Mucosa of descending colon (tissue), 3 donors: ENCODE measurements around the gene ARNT2. TPM values are rescaled to one million over a fixed set of nuclear protein-coding genes. Genes with fewer than 3 reads are reported as not detected.
A peak's percentile ranks its signal among the peaks of the same experiment; 100 is the strongest.

Source experiments
- ATAC-seq: fragments of 200-7000 bp; cut with Tn5 transposase; one replicate; pipeline ENCODE4 v1.9.1; 2020; ENCODE audit warnings: mild to moderate bottlenecking, moderate library complexity
- DNase-seq, 3 donors: peaks; one replicate each; pipeline ENCODE4 v3.0.0-alpha.2; 2020
- H3K36me3 ChIP-seq: fragments of 200-600 bp; one replicate; pipeline ENCODE4 v1.8.0; 2021; ENCODE audit warnings: low read depth, mild to moderate bottlenecking
- H3K4me1 ChIP-seq: fragments of 200-600 bp; one replicate; pipeline ENCODE4 v1.8.0; 2021; ENCODE audit warnings: low read depth, mild to moderate bottlenecking
- H3K4me3 ChIP-seq: fragments of 200-600 bp; one replicate; pipeline ENCODE4 v1.8.0; 2021; ENCODE audit warnings: mild to moderate bottlenecking
- H3K9me3 ChIP-seq: fragments of 200-600 bp; one replicate; pipeline ENCODE4 v1.8.0; 2021; ENCODE audit warnings: mild to moderate bottlenecking
- CTCF ChIP-seq: fragments of 200-600 bp; IDR thresholded peaks from one replicate; pipeline ENCODE4 v1.8.0; 2022; ENCODE audit warnings: antibody characterized with exemption, mild to moderate bottlenecking
- intact Hi-C, 2 donors: fragments of 100-400 bp; cut with DNase I in 1 of 2; cut with micrococcal nuclease in 1 of 2; formaldehyde crosslinking; loops; one replicate each; pipeline versions ENCODE4 v1.11.0 to v1.11.1; 2022; cut with DNase I, micrococcal nuclease
- total RNA-seq, 3 donors: library from RNA; stranded (reverse); fragmentation: NEBNext Ultra II Directional in 2 of 3; extraction: Animal tissue kit (Norgen Biotek cat#: 25700) in 2 of 3; gene quantifications; one replicate each; pipeline versions ENCODE4 v1.2.1 to v1.2.4, GENCODE V29; 2021 to 2023
- donor health status: DM: no; HTN: no; CAD: no; lungs with moderate emphysema.
- donor health status: DM: no; HTN: no; CAD: no.
- donor health status: DM: no; HTN: yes; CAD: no.

Gene ARNT2
- total RNA-seq, 3 donors from 2014 or later, result 2.8 to 11.1 (median 3.2) TPM

- Histone ChIP-seq H3K9me3 (no peaks in the 10 kb centered on the region), H3K4me1 (no peaks in the 10 kb centered on the region), H3K36me3 (no peaks in the 10 kb centered on the region), H3K4me3 (no peak overlapping the region)
- DNase-seq (no peak), ATAC-seq (no peak)
- TF ChIP-seq CTCF, result no peak
- intact Hi-C loops, result no loop called here
Measured at GRCh38 chr15:80530737-80531365, 126.7 kb downstream of the ARNT2 start.

- Histone ChIP-seq H3K4me3 (no peak overlapping the region), H3K4me1 (no peaks in the 10 kb centered on the region), H3K36me3 (no peaks in the 10 kb centered on the region), H3K9me3 (no peaks in the 10 kb centered on the region)
- intact Hi-C loops, result no loop called here
- ATAC-seq (no peak), DNase-seq (no peak)
- no peak for TF ChIP-seq CTCF
Measured at GRCh38 chr15:80531388-80531787, 127.2 kb downstream of the ARNT2 start.

- TF ChIP-seq CTCF, result no peak
- ATAC-seq (no peak), DNase-seq (no peak)
- H3K36me3 ChIP-seq, result no peaks in the 10 kb centered on the region
- no peaks in the 10 kb centered on the region for H3K4me1 ChIP-seq
- no peaks in the 10 kb centered on the region for H3K9me3 ChIP-seq
- no peak overlapping the region for H3K4me3 ChIP-seq
- intact Hi-C loops, result no loop called here
Measured at GRCh38 chr15:80531796-80532195, 127.6 kb downstream of the ARNT2 start.

- H3K9me3 ChIP-seq, result no peaks in the 10 kb centered on the region
- no peaks in the 10 kb centered on the region for H3K36me3 ChIP-seq
- intact Hi-C loops, result no loop called here
- H3K4me1 ChIP-seq, result no peaks in the 10 kb centered on the region
- ATAC-seq (no peak), DNase-seq (no peak)
- no peak overlapping the region for H3K4me3 ChIP-seq
- no peak for TF ChIP-seq CTCF
Measured at GRCh38 chr15:80533790-80534333, 129.7 kb downstream of the ARNT2 start.

- Histone ChIP-seq H3K36me3 (no peaks in the 10 kb centered on the region), H3K4me3 (no peak overlapping the region), H3K9me3 (no peaks in the 10 kb centered on the region), H3K4me1 (no peaks in the 10 kb centered on the region)
- DNase-seq (no peak), ATAC-seq (peak; percentile 60)
- no peak for TF ChIP-seq CTCF
- intact Hi-C loops, result no loop called here
Measured at GRCh38 chr15:80536231-80536630, 132.0 kb downstream of the ARNT2 start.
